GM18951 (cell line): Measurements from ENCODE around the gene EPHB3.

Source experiments
- POLR2A ChIP-seq: IDR thresholded peaks from 4 replicates; pipeline ENCODE4 v1.6.1; 2011; ENCODE audit warnings: mild to moderate bottlenecking; ENCODE audit not compliant: insufficient read length, insufficient read depth; ENCODE audit errors: extremely low read depth
- in situ Hi-C: fragments of 300-500 bp; cut with MboI; formaldehyde crosslinking; loops from one replicate; pipeline ENCODE4 v1.12.0; 2022; ENCODE audit warnings: low sequenced_read_pairs, mixed read lengths, inconsistent platforms; ENCODE audit not compliant: unreplicated experiment

Gene EPHB3

DNA sequence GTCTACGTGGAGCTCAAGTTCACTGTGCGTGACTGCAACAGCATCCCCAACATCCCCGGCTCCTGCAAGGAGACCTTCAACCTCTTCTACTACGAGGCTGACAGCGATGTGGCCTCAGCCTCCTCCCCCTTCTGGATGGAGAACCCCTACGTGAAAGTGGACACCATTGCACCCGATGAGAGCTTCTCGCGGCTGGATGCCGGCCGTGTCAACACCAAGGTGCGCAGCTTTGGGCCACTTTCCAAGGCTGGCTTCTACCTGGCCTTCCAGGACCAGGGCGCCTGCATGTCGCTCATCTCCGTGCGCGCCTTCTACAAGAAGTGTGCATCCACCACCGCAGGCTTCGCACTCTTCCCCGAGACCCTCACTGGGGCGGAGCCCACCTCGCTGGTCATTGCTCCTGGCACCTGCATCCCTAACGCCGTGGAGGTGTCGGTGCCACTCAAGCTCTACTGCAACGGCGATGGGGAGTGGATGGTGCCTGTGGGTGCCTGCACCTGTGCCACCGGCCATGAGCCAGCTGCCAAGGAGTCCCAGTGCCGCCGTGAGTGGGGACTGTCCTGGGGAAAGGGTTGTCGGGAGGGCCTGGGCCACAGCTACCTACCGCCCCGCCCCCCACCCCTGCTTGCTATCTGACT is 11.2 kb downstream of the EPHB3 start:
- no peak for TF ChIP-seq POLR2A
- in situ Hi-C loops = no loop called here

DNA sequence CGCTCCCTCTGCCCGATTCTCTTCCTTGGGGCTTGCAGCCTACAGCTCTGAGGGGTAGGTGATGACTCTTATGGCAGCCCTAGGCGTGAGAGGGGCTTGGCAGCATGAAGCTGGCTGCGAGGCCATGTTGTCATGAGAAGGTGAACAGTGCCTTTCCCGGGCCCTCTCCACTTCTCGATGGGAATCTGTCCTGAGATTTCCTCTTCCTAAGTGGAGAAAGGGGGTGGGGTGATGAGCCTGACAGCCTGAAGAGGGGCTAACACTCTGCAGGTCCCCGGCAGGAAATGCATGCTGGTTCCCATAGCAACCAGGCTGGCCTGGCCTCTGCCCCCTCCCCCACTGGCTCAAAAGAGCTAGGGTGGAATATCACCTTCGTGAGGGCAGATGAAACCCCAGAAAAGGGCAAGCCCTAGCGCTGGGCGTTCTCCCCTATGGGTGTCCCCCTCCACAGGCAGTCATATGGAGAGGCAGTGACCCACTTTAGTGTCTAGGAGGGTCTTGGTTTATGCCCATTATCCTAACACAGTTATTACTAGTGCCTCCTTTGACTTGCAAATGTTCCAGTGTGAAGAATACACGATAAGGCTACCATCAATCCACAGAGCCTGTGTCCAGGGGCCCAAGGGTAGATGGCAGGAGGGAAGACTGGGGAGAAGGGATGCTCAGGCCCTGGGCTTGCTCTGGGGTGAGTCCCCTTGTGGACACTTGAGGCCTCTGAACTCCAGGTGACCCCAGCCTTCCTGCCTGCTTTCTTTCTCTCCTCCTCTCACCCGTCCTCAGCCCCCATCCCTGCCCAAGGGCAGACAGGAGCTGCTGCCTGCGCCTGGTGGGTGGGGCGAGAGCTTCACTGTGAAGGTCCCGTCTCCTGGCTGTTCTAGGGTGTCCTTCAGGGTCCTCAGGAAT is 13.2 kb downstream of the EPHB3 start:
- in situ Hi-C loops = no loop called here
- no peak for TF ChIP-seq POLR2A

DNA sequence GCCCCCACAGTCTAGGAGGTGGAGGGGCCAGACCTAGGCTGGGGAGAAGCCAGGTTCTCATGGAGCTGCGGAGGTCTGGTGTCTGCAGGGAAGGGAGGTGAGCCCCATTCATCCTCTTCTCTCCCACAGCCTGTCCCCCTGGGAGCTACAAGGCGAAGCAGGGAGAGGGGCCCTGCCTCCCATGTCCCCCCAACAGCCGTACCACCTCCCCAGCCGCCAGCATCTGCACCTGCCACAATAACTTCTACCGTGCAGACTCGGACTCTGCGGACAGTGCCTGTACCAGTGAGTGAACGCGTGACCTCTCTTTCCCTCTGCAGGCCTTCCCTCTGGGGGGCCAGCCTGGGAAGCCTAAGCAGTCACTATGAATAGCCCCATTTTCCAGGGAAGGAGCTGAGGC is 14.1 kb downstream of the EPHB3 start:
- TF ChIP-seq POLR2A = no peak
- in situ Hi-C loops = no loop called here

DNA sequence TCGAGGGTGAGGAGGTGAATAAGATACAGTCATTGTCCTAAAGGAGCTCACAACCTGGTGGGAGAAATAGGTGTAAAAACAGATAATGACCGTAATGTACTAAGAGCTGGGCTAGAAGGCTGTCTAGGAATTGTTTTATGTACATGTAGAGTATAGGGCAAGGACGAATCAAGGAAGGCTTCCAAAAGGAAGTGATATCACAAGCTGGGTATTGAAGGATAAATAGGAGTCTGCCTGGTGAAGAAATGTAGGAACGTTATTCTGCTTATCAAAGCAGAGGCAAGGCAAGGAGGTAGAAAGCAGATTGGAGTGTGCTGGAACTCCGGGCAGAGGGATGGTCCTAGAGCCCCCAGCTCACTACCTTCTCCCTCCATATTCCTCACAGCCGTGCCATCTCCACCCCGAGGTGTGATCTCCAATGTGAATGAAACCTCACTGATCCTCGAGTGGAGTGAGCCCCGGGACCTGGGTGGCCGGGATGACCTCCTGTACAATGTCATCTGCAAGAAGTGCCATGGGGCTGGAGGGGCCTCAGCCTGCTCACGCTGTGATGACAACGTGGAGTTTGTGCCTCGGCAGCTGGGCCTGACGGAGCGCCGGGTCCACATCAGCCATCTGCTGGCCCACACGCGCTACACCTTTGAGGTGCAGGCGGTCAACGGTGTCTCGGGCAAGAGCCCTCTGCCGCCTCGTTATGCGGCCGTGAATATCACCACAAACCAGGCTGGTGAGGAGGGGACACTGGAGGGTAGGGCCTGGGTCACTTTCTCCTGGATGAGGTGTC is 15.1 kb downstream of the EPHB3 start:
- in situ Hi-C loops = no loop called here
- no peak for TF ChIP-seq POLR2A

DNA sequence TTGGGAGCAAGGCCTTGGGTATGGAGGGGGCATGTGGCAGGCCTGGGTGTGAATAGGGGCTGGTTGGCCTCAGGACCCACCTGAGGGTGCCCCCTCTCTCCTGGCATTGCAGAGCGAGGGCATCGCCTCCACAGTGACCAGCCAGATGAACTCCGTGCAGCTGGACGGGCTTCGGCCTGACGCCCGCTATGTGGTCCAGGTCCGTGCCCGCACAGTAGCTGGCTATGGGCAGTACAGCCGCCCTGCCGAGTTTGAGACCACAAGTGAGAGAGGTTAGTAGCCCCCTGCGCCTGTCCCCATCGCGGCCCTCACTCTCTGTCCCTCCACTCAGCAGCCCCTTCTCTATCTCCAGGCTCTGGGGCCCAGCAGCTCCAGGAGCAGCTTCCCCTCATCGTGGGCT is 16.0 kb downstream of the EPHB3 start:
- no peak for TF ChIP-seq POLR2A
- in situ Hi-C loops = no loop called here

DNA sequence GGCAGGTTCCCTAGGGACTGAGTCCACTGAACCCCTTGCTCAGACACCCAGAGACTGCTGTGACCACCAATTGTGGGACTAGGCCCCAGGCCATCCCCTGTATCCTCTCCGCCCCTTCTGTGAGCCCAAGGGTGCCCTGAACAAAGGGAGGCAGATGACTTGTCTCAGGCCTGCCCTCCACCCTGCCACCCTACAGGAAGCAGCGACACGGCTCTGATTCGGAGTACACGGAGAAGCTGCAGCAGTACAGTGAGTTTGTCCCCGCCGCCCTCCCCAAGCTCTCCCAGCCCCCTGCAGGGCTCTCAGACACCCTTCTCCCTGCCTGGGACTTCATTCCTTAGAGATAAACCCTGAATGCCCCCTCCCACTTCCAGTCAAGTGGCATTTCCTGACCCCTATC is 16.6 kb downstream of the EPHB3 start:
- in situ Hi-C loops = no loop called here
- TF ChIP-seq POLR2A = no peak

DNA sequence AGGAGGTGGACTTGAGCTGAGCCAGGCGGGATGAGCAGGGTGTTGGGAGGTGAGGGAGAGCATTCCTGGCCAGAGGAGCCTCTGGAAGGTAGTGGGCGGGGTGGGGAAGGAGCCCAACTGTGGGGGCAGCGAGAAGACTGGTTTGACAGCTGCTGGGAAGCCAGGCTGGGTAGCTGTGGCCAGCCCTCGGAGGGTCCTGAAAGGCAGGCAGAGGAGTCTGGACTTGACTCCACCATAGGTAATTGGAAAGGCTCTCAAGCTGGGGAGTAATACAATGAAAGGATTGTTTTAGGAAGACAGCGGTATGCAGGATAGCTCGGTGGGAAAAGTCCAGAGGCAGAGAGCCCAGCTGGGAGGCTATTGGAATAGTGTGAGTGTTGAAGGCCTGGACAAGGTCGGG is 17.2 kb downstream of the EPHB3 start:
- in situ Hi-C loops = no loop called here
- no peak for TF ChIP-seq POLR2A

DNA sequence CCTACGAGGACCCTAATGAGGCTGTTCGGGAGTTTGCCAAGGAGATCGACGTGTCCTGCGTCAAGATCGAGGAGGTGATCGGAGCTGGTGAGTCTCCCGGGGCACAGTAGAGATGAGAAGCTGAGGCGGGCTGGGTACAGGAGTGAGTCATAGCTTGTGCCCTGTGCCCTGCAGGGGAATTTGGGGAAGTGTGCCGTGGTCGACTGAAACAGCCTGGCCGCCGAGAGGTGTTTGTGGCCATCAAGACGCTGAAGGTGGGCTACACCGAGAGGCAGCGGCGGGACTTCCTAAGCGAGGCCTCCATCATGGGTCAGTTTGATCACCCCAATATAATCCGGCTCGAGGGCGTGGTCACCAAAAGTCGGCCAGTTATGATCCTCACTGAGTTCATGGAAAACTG is 17.9 kb downstream of the EPHB3 start:
- in situ Hi-C loops = no loop called here
- no peak for TF ChIP-seq POLR2A

DNA sequence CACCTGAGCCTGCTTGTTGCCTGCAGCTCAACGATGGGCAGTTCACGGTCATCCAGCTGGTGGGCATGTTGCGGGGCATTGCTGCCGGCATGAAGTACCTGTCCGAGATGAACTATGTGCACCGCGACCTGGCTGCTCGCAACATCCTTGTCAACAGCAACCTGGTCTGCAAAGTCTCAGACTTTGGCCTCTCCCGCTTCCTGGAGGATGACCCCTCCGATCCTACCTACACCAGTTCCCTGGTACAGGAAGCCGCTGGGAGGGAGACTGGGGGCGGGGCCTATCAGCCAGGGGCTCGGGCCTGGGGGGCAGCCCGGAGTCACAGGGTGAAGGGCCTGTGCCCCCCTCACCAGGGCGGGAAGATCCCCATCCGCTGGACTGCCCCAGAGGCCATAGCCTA is 18.8 kb downstream of the EPHB3 start:
- in situ Hi-C loops = no loop called here
- no peak for TF ChIP-seq POLR2A

DNA sequence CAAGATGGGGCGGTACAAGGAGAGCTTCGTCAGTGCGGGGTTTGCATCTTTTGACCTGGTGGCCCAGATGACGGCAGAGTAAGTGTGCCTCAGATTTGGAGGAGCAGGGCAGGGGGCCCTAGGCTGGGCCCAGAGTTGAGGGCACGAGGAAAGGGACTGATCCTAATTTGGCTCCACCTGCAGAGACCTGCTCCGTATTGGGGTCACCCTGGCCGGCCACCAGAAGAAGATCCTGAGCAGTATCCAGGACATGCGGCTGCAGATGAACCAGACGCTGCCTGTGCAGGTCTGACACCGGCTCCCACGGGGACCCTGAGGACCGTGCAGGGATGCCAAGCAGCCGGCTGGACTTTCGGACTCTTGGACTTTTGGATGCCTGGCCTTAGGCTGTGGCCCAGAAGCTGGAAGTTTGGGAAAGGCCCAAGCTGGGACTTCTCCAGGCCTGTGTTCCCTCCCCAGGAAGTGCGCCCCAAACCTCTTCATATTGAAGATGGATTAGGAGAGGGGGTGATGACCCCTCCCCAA is 19.8 kb downstream of the EPHB3 start:
- TF ChIP-seq POLR2A = no peak
- in situ Hi-C loops = no loop called here

DNA sequence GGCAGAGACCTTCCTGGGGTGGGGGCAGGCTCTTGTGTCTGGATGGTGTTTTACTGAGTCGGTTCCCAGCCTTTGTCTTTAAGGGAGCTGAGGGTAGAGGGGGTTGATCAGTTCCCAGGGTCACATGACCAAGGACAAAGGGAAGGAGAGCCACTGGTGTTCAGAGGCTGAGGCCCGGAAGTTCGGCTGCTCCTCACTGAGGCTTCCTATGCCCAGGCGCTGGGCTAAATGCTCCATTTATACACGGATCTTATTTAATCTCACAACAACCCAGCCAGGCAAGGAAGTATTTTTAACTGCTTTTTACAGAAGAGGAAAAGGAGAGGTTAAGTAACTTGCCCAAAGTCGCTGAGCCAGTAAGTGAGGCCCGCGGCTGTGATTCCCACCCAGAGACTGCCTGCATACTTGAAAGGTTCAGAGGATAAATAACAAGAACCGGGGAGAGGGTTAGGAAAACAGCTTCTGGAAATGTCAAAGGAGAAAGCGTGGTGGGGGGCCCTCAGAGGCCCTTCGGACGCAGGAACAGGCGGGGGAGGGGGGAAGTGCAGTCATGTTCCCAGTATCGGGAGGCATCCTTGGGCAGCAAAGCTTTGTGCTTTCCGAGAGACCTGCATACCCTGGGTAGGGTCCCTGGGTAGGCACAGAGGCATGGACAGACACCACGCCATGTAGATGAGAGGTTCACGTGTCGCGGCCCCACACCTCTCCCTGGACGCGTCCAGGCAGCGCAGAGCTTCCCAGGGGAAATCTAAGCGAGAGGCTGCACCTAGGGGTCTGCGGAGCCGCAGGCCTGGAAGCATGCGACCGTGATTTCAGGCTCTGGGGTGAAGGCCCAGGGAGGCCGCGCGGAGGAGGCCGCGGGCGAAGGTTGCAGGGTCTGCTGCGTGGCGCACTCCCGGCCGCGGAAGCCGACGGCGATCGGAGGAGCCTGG is 21.3 kb downstream of the EPHB3 start:
- in situ Hi-C loops = no loop called here
- TF ChIP-seq POLR2A = no peak
